ENCODE measurements around the gene LSM10. TPM values are rescaled to one million over a fixed set of nuclear protein-coding genes. Genes with fewer than 3 reads are reported as not detected.

Gene LSM10
- total RNA-seq: 10 to 100 TPM; 55.3 to 59.9 TPM

- H3K36me3 ChIP-seq: peaks cover 16% of the 10 kb centered on the region
- H3K27ac ChIP-seq: peak within 1 kb of the TSS; percentile 90 to 99
- H3K9me3 ChIP-seq: no peaks in the 10 kb centered on the region
- peak; percentile 97 for DNase-seq (ENCODE audit: low spot score)
- H3K4me3 ChIP-seq: peak within 1 kb of the TSS; percentile 71 to 99
- no peak for TF ChIP-seq CTCF (IDR thresholded peaks at IDR 0.05)
- no peaks in the 10 kb centered on the region for H3K27me3 ChIP-seq
- peaks cover 0 to 11% of the 10 kb centered on the region in 2 donors for H3K4me1 ChIP-seq
Measured at GRCh38 chr1:36397378-36398230, at the start of gene LSM10. TSS of gene LSM10 (minus strand) at chr1:36397908. CDS start at chr1:36394129, 3,779 bp downstream.

- DNase-seq (ENCODE audit: low spot score): no peak
- Histone ChIP-seq H3K4me3 (no peak overlapping the region), H3K27me3 (no peaks in the 10 kb centered on the region), H3K9me3 (no peaks in the 10 kb centered on the region), H3K27ac (no peak overlapping the region), H3K4me1 (peaks cover 0 to 9% of the 10 kb centered on the region in 2 donors), H3K36me3 (no peaks in the 10 kb centered on the region)
- no peak for TF ChIP-seq CTCF (IDR thresholded peaks at IDR 0.05)
Measured at GRCh38 chr1:36447450-36447849, 49.7 kb upstream of the LSM10 start.

DNA sequence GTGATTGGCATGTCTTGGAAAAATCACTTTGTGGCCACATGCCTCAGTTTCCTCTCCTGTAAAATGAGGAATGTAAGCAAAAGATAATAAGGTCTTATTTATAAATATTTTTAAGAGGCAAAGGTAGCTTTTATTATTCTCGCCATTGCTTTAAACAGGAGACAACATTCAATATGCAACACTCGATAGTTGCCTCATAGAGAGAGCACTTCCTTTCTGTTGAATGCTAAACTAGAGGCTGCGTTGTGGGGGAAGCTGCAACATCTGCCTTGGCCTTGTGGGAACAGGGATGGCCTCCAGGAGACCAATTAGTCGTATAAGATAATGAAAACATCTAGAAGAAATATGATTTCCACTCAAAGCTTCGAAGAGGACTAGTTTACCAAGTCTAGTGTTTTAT lies 49.0 kb upstream of the LSM10 start:
- Histone ChIP-seq H3K9me3 (no peaks in the 10 kb centered on the region), H3K27me3 (no peaks in the 10 kb centered on the region), H3K27ac (no peak overlapping the region), H3K36me3 (no peaks in the 10 kb centered on the region), H3K4me1 (peaks cover 0 to 9% of the 10 kb centered on the region in 2 donors), H3K4me3 (no peak overlapping the region)
- TF ChIP-seq CTCF (IDR thresholded peaks at IDR 0.05): no peak
- DNase-seq (ENCODE audit: low spot score): no peak

DNA sequence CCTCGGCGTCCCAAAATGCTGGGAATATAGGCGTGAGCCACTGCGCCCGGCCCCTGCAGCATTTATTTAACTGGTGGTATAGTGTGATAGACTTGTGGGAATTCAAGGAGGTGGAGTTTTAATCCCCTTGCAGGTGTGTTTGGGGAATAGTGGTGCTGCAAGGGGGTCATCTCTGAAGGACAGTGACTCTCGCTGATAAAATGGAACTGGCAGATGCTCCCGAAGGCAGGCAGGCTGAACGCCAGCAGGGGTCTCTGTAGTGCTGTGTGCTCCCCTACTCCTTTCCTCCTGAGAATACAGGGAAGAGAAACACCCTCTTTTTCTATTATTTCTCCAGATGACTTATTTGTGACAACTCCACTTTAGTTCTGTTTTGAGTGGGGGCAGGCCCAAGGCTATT lies 48.6 kb upstream of the LSM10 start:
- peak in 1 of 2 donors; percentile 14 for TF ChIP-seq CTCF (IDR thresholded peaks at IDR 0.05)
- H3K36me3 ChIP-seq: no peaks in the 10 kb centered on the region
- no peak overlapping the region for H3K27ac ChIP-seq
- H3K4me3 ChIP-seq: no peak overlapping the region
- no peaks in the 10 kb centered on the region for H3K9me3 ChIP-seq
- DNase-seq (ENCODE audit: low spot score): no peak
- H3K4me1 ChIP-seq: peaks cover 0 to 9% of the 10 kb centered on the region in 2 donors
- no peaks in the 10 kb centered on the region for H3K27me3 ChIP-seq

DNA sequence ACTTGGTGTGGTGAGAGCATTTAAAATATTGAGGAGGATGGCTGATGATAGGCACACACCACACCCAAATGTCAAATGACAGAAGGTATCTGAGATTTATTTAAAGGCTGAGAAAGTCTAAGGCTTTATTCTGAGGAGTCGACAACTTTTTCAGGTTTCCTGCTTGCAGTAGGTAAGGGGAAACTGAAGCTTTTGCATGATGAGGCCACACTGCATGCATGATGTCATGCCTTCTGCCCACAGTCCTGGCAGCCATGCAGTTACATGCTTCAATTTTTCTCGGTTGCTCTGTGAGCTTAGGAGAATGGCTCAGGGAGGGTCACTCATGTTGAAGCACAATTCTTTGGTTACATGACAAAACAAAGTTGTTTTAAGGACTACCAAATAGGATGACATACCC lies 45.6 kb upstream of the LSM10 start:
- DNase-seq (ENCODE audit: low spot score): no peak
- no peaks in the 10 kb centered on the region for H3K9me3 ChIP-seq
- H3K36me3 ChIP-seq: peaks cover 5% of the 10 kb centered on the region
- no peaks in the 10 kb centered on the region for H3K27me3 ChIP-seq
- no peaks in the 10 kb centered on the region for H3K4me1 ChIP-seq
- no peak overlapping the region for H3K27ac ChIP-seq
- no peak overlapping the region for H3K4me3 ChIP-seq
- no peak for TF ChIP-seq CTCF (IDR thresholded peaks at IDR 0.05)

Measured in right atrium auricular region (tissue), 2 donors.